WTC11 (cell line): ENCODE measurements around the gene HLCS. TPM values are rescaled to one million over a fixed set of nuclear protein-coding genes. Genes with fewer than 3 reads are reported as not detected.

Experiments used
- ATAC-seq: fragments of 200-7000 bp; cut with Tn5 transposase; 2 replicates; pipeline ENCODE4 v1.10.0; 2021; ENCODE audit warnings: mild to moderate bottlenecking, moderate library complexity
- CTCF ChIA-PET: fragments of 300-600 bp; sonication (Branson Sonifier 250); formaldehyde crosslinking; loops from one replicate; lab custom pipeline; 2021; ENCODE audit warnings: antibody characterized with exemption; lab: Charles Lee
- POLR2A ChIA-PET: fragments of 350-600 bp; sonication (Branson Sonifier 250); formaldehyde crosslinking; loops from one replicate; lab custom pipeline; 2021; ENCODE audit warnings: antibody characterized with exemption; lab: Charles Lee
- DNase-seq: peaks from one replicate; pipeline ENCODE4 v3.0.0; 2021; ENCODE audit warnings: low spot score
- H3K27ac Mint-ChIP-seq: 2 replicates; pipeline ENCODE4 v1.8.0; 2021; ENCODE audit warnings: mixed read lengths
- H3K27me3 Mint-ChIP-seq: 2 replicates; pipeline ENCODE4 v1.8.0; 2021; ENCODE audit warnings: low read depth, mild to moderate bottlenecking, moderate library complexity, mixed read lengths
- H3K36me3 Mint-ChIP-seq: 2 replicates; pipeline ENCODE4 v1.8.0; 2021; ENCODE audit warnings: mixed read lengths
- H3K4me1 Mint-ChIP-seq: 2 replicates; pipeline ENCODE4 v1.8.0; 2022; ENCODE audit warnings: mixed read lengths
- H3K4me3 Mint-ChIP-seq: 2 replicates; pipeline ENCODE4 v1.8.0; 2021; ENCODE audit warnings: mild to moderate bottlenecking, moderate library complexity, mixed read lengths
- H3K9me3 Mint-ChIP-seq: 2 replicates; pipeline ENCODE4 v1.8.0; 2021; ENCODE audit warnings: mixed read lengths
- ATF1 ChIP-seq: sonication (generic); formaldehyde crosslinking; IDR thresholded peaks from 2 replicates; pipeline ENCODE4 v1.8.1; 2023; ENCODE audit warnings: mild to moderate bottlenecking, moderate library complexity, missing genetic modification reagents
- GABPB1 ChIP-seq: sonication (generic); formaldehyde crosslinking; IDR thresholded peaks from 2 replicates; pipeline ENCODE4 v1.8.1; 2023; ENCODE audit warnings: mild to moderate bottlenecking, missing genetic modification reagents
- NR3C1 ChIP-seq: sonication (generic); formaldehyde crosslinking; conservative IDR thresholded peaks from 2 replicates; pipeline ENCODE4 v1.8.1; 2023; ENCODE audit warnings: low read depth, mild to moderate bottlenecking, missing genetic modification reagents
- SMAD4 ChIP-seq: sonication (generic); formaldehyde crosslinking; IDR thresholded peaks from 2 replicates; pipeline ENCODE4 v1.8.0; 2022; ENCODE audit warnings: mild to moderate bottlenecking, missing genetic modification reagents
- TEAD4 ChIP-seq: sonication (generic); formaldehyde crosslinking; IDR thresholded peaks from 2 replicates; pipeline ENCODE4 v1.8.0; 2022; ENCODE audit warnings: mild to moderate bottlenecking, missing genetic modification reagents
- ZBTB21 ChIP-seq: sonication (generic); formaldehyde crosslinking; IDR thresholded peaks from 2 replicates; pipeline ENCODE4 v1.8.1; 2023; ENCODE audit warnings: mild to moderate bottlenecking, missing genetic modification reagents, borderline replicate concordance
- total RNA-seq: library from RNA; stranded (reverse); gene quantifications from 3 replicates; pipeline ENCODE4 v1.2.3, GENCODE V29; 2021
- TF ChIP-seq, protein P1 (sequence below): sonication (generic); formaldehyde crosslinking; conservative IDR thresholded peaks from 2 replicates; pipeline ENCODE4 v1.8.1; 2022; ENCODE audit warnings: mild to moderate bottlenecking, missing genetic modification reagents
- TF ChIP-seq, protein P2 (sequence below): sonication (generic); formaldehyde crosslinking; IDR thresholded peaks from 2 replicates; pipeline ENCODE4 v1.8.0; 2022; ENCODE audit warnings: mild to moderate bottlenecking, missing genetic modification reagents
- TF ChIP-seq, protein P3 (sequence below): sonication (generic); formaldehyde crosslinking; IDR thresholded peaks from 2 replicates; pipeline ENCODE4 v1.8.1; 2023; ENCODE audit warnings: mild to moderate bottlenecking, moderate library complexity, missing genetic modification reagents
- TF ChIP-seq, protein P4 (sequence below): fragments of 250-450 bp; sonication (Bioruptor Pico); conservative IDR thresholded peaks from 2 replicates; pipeline ENCODE4 v1.9.0; 2021; ENCODE audit warnings: mild to moderate bottlenecking
- TF ChIP-seq, protein P5 (sequence below): sonication (generic); formaldehyde crosslinking; IDR thresholded peaks from 2 replicates; pipeline ENCODE4 v1.8.0; 2022; ENCODE audit warnings: mild to moderate bottlenecking, missing genetic modification reagents
- TF ChIP-seq, protein P6 (sequence below): sonication (generic); formaldehyde crosslinking; IDR thresholded peaks from 2 replicates; pipeline ENCODE4 v1.8.0; 2023; ENCODE audit warnings: missing genetic modification reagents
- TF ChIP-seq, protein P7 (sequence below): sonication (generic); formaldehyde crosslinking; IDR thresholded peaks from 2 replicates; pipeline ENCODE4 v1.8.0; 2023; ENCODE audit warnings: mild to moderate bottlenecking, missing genetic modification reagents
- TF ChIP-seq, protein P8 (sequence below): sonication (generic); formaldehyde crosslinking; IDR thresholded peaks from 2 replicates; pipeline ENCODE4 v1.8.0; 2022; ENCODE audit warnings: mild to moderate bottlenecking, missing genetic modification reagents

The HLCS gene
- total RNA-seq, 1 experiment from 2014 or later, result 9.3 TPM

DNA sequence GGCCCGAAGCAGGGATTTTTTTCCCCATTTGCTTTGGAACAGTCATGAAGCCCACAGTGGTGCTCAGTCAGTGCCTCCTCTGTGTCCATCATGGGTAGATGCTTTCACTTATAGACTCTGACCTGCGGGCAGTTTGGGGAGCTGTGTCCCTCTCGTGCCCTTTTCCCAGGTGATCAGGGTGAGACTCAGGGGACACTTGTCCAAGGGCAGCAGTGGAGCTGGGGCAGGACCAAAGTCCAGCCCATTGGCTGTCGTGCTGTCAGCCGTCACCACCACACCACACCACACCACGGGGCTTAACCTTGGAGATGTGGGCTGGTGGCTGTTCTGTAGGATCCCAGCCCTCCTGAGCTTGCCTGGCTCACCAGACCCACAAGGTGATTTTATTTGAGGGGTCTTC lies 232.6 kb downstream of the HLCS start (continued):
- TF ChIP-seq, protein P1, sequence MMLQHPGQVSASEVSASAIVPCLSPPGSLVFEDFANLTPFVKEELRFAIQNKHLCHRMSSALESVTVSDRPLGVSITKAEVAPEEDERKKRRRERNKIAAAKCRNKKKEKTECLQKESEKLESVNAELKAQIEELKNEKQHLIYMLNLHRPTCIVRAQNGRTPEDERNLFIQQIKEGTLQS (CRISPR knock-in tag), result no peak

DNA sequence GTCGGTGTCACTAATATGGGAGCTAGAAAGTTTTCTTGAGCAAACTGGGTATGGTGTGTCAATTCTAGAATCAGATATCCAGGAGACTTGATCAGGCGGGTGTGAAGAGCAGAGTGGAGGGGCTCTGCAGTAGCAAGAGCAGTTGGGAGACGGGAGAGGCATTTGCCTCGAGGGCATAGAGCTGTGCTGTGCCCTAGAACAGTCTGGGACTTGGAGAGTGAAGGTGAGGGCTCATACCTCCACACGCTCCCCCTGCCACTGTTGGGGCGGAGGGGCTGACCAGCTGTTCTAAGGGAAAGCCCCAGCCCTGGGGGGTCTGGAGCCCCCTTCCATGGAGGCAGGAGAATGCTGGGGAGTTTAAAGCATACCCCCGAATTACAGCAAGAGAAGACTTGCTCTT lies 233.7 kb downstream of the HLCS start:
- ChIA-PET POLR2A (no interaction called here), CTCF (interaction anchor here (1.5 kb wide), 1 partner anchor 195 kb away, joined by 3 read pairs; no protein-coding TSS in a partner anchor)
- H3K9me3 Mint-ChIP-seq, result no peaks in the 10 kb centered on the region
- ATAC-seq (no peak), DNase-seq (no peak)
- H3K36me3 Mint-ChIP-seq, result no peaks in the 10 kb centered on the region
- H3K4me1 Mint-ChIP-seq, result 0 out of 2 replicates have a peak, but pooled peaks cover 3% of the 10 kb centered on the region
- no peaks in the 10 kb centered on the region; the same call in none of the 2 replicates for H3K27me3 Mint-ChIP-seq
- H3K27ac Mint-ChIP-seq, result no peak overlapping the region
- TF ChIP-seq, protein P2, sequence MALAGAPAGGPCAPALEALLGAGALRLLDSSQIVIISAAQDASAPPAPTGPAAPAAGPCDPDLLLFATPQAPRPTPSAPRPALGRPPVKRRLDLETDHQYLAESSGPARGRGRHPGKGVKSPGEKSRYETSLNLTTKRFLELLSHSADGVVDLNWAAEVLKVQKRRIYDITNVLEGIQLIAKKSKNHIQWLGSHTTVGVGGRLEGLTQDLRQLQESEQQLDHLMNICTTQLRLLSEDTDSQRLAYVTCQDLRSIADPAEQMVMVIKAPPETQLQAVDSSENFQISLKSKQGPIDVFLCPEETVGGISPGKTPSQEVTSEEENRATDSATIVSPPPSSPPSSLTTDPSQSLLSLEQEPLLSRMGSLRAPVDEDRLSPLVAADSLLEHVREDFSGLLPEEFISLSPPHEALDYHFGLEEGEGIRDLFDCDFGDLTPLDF (CRISPR knock-in tag), result no peak
- TF ChIP-seq, protein P1 (CRISPR knock-in tag), result no peak
- TF ChIP-seq GABPB1 (no peak), SMAD4 (CRISPR knock-in tag) (no peak), TEAD4 (no peak), NR3C1 (CRISPR knock-in tag) (no peak), ZBTB21 (no peak), ATF1 (no peak)
- TF ChIP-seq, protein P3, sequence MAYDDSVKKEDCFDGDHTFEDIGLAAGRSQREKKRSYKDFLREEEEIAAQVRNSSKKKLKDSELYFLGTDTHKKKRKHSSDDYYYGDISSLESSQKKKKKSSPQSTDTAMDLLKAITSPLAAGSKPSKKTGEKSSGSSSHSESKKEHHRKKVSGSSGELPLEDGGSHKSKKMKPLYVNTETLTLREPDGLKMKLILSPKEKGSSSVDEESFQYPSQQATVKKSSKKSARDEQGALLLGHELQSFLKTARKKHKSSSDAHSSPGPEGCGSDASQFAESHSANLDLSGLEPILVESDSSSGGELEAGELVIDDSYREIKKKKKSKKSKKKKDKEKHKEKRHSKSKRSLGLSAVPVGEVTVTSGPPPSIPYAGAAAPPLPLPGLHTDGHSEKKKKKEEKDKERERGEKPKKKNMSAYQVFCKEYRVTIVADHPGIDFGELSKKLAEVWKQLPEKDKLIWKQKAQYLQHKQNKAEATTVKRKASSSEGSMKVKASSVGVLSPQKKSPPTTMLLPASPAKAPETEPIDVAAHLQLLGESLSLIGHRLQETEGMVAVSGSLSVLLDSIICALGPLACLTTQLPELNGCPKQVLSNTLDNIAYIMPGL (CRISPR knock-in tag), result no peak
- TF ChIP-seq, protein P4, sequence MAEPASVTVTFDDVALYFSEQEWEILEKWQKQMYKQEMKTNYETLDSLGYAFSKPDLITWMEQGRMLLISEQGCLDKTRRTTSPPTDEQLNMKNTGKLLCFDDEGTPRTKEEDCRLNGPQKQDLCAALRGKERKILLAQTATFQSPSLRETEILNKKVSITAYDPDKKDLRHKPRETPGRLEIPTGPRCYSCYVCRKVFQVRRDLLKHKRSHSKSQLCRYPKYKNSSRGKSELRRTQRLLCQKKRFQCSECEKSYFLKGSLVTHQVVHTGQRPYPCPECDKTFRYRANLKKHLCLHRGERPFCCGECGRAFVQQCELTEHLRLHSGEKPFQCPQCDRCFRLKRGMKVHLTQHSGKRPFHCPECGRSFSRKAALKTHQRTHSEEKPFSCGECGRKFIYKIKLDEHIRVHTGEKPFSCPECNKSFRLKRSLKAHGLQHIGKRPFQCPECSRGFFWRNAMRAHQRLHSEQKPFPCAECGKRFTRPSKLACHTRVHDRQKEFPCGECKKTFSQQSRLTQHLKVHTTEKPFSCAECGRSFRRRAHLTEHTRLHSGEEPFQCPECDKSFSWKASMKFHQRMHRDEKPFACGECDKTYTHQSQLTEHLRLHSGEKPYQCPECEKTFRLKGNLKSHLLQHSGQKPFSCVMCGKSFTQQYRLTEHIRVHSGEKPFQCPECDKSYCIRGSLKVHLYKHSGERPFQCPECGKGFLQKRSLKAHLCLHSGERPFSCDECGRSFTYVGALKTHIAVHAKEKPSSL, result no peak
- TF ChIP-seq, protein P5, sequence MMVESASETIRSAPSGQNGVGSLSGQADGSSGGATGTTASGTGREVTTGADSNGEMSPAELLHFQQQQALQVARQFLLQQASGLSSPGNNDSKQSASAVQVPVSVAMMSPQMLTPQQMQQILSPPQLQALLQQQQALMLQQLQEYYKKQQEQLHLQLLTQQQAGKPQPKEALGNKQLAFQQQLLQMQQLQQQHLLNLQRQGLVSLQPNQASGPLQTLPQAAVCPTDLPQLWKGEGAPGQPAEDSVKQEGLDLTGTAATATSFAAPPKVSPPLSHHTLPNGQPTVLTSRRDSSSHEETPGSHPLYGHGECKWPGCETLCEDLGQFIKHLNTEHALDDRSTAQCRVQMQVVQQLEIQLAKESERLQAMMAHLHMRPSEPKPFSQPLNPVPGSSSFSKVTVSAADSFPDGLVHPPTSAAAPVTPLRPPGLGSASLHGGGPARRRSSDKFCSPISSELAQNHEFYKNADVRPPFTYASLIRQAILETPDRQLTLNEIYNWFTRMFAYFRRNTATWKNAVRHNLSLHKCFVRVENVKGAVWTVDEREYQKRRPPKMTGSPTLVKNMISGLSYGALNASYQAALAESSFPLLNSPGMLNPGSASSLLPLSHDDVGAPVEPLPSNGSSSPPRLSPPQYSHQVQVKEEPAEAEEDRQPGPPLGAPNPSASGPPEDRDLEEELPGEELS (CRISPR knock-in tag), result no peak
- TF ChIP-seq, protein P6, sequence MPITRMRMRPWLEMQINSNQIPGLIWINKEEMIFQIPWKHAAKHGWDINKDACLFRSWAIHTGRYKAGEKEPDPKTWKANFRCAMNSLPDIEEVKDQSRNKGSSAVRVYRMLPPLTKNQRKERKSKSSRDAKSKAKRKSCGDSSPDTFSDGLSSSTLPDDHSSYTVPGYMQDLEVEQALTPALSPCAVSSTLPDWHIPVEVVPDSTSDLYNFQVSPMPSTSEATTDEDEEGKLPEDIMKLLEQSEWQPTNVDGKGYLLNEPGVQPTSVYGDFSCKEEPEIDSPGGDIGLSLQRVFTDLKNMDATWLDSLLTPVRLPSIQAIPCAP, result no peak
- TF ChIP-seq, protein P7, sequence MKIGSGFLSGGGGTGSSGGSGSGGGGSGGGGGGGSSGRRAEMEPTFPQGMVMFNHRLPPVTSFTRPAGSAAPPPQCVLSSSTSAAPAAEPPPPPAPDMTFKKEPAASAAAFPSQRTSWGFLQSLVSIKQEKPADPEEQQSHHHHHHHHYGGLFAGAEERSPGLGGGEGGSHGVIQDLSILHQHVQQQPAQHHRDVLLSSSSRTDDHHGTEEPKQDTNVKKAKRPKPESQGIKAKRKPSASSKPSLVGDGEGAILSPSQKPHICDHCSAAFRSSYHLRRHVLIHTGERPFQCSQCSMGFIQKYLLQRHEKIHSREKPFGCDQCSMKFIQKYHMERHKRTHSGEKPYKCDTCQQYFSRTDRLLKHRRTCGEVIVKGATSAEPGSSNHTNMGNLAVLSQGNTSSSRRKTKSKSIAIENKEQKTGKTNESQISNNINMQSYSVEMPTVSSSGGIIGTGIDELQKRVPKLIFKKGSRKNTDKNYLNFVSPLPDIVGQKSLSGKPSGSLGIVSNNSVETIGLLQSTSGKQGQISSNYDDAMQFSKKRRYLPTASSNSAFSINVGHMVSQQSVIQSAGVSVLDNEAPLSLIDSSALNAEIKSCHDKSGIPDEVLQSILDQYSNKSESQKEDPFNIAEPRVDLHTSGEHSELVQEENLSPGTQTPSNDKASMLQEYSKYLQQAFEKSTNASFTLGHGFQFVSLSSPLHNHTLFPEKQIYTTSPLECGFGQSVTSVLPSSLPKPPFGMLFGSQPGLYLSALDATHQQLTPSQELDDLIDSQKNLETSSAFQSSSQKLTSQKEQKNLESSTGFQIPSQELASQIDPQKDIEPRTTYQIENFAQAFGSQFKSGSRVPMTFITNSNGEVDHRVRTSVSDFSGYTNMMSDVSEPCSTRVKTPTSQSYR (CRISPR knock-in tag), result no peak
- TF ChIP-seq, protein P8, sequence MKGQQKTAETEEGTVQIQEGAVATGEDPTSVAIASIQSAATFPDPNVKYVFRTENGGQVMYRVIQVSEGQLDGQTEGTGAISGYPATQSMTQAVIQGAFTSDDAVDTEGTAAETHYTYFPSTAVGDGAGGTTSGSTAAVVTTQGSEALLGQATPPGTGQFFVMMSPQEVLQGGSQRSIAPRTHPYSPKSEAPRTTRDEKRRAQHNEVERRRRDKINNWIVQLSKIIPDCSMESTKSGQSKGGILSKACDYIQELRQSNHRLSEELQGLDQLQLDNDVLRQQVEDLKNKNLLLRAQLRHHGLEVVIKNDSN (CRISPR knock-in tag), result no peak
- no peak overlapping the region for H3K4me3 Mint-ChIP-seq
